Measurements from ENCODE around the gene RAB6D.
"Not testable (repeated sequence)": the region's sequence is repeated elsewhere in the genome, so short reads cannot be mapped to it uniquely, and the experiment has no call there.

Gene RAB6D

DNA sequence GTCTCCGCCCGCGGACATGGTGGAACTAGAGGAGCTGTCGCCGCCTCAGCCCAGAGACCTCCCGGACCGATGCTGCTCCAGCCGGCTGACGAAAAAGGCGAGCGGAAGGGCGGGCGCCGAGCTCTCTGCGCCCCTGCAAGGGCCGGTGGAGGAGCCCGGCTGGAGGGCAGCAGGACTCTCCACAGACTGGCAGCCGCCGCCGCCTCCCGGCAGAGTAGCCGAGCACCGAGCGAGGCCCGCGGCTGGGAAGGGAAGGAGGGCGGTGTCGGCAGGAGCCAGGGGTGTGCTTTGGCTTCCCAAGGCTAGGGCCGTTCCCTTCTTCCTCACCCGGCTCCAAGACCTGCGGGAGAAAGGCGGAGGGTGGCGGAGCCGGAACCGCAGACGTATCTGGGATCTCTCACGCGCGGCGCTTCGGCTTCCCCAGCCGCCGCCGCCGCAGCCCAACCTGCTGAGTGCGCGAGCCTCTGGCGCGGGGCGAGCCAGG, at the start of gene RAB6D:
RAB6D (minus strand) TSS at position 466 of the 484 bp plus-strand sequence; CDS start at position 18, 448 bp downstream.
- DNase-seq: not testable (repeated sequence)

DNA sequence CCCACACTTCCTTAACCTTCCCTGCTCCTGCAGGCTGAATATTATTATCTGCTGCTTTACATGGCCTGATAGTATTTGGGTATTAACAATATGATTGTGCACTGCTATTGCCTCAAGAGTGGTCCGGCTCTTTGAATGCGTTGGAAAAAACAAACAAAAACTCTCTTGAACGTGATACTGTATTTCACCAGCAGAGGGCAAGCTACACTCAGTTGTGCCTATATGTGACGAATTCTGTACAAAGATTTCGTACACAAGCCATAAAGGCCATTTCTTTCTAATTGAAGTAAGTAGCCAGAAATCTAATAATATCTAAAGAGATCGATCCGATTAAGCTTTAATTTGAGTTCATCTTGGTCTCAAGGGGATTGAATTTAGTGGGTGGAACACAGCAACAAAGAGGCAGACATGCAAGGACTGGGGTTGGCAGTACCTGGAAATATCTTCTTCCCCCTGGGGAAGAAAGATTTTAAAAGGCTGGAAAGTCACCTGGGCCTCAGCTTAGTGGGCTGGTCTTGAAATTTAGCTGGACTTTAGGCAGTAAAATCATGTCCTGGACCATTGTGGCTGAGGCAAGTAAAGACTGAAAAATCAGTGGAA, 49.3 kb upstream of the RAB6D start:
- DNase-seq: peak in 1 of 2 donors; percentile 18

DNA sequence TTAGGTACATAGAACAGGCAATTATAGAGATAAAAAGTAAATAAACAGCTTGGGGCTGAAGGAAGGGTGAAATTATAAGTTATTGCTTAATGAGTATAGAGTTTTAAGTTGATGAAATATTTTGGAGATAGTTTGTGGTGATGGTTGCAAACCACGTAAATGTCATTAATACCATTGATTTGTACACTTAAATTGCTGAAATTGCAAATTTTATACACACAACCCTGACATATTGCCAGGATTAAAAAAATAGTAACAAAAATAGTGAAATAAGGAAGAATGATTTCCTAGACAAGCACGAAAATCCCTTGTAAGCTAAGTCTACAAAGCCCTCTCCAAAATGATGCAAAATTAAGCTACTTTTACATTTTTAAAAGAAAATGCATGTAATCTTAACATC, 46.2 kb upstream of the RAB6D start:
- DNase-seq: no peak

DNA sequence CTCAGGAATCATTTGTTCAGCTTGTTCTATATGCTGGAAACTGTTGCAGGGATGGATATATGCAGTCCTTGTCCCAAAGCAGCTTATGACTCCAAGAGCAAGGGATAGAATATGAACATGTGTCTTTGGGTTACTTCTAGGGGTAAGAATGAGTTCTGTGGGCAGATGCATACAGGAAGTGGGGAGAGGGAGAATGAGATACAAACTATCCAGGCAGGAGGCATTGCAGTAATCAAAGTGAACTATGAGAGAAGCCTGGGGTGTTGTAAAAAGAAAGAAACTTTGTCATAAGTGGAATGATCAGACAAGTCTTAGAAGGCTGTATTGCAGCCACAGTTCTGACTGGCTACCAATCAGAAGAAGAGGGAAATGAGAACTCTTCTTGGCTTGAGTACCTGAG, 44.8 kb upstream of the RAB6D start:
- no peak for DNase-seq

DNA sequence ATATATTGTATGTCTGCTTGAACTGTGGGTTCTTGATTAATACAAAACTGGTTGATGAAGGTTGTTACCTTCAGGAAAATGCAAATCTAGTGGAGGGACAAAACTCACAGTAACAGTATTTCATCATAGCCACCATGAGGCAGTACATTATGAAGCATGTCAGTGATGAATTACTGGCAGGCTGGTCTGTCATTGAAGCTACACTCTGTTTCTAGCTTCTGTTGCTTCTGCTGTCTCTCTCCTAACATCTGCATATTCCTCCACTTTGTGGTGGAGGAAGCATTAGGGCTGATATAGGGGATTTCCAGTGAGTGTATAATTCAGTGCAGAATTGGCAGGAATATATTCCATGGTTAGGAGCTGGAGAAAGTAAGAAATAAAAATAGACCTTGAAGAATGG, 44.2 kb upstream of the RAB6D start:
- no peak for DNase-seq

DNA sequence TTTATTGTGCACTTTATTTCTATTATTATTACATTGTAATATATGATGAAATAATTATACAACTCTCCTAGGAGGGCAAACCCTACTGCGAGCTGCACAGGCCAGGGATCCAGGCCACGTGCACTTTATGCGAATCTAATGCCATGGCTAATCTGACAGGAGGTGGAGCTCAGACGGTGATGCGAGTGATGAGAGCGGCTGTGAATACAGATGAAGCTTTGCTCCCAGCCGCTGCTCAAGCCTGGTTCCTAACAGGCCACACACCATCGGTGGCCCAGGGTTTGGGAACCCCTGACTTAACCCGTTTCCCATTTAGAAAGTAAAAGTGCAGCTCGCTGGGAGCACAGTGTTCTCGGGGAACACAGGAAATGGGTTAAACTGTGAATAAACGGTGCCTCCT, 40.8 kb upstream of the RAB6D start:
- DNase-seq: no peak

DNA sequence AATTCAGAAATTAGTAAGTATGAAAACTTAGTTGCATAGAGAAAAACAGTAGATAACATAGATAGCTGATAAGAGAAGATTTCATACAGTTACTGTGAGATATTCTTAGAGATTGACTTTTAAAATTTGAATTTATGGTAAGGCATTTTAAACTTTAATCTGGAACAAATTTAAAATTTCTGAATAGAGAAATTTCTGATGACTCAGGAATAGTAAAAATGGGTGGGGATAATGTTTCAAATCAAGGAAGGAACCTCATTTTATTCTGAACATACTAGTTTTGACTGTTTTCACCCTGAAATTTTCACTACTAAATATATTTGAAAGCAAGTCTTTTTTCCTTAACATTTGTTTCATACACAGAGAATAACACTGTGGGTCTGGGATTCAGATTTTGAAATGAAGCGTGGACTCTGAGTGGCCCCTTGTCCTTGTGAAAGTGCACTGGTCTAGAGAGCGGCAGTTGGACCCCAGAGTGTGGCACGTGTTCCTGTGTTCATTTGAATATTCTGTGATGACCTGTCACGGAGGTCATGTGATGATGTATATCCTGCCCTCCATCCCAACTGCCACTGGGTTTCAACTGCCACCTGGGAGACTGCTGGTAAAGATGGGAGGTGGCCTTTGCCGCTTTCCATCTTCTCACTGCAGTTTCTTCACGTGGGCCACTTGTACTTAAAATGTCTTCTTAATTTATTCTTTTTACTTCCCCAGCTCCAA, 38.5 kb upstream of the RAB6D start:
- DNase-seq: no peak

DNA sequence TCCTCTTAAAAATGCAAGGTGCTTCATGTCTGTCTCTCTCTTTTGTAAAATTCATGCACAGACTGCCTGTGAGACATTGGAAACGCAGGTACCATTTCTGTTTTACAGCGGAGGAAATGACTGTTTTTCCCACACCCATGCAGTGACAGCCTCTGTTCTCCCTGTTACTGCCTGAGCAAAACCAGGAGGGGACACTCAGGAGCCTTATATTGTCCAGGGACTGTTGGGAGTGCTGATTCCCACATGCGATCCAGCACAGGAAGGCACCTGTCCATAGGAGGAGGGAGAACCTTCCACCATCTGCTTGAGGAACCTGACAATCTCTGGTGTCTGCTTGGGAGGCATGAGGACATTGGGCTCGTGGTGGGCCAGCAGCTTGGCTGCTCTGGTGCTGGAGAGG, 36.9 kb upstream of the RAB6D start:
- no peak for DNase-seq

DNA sequence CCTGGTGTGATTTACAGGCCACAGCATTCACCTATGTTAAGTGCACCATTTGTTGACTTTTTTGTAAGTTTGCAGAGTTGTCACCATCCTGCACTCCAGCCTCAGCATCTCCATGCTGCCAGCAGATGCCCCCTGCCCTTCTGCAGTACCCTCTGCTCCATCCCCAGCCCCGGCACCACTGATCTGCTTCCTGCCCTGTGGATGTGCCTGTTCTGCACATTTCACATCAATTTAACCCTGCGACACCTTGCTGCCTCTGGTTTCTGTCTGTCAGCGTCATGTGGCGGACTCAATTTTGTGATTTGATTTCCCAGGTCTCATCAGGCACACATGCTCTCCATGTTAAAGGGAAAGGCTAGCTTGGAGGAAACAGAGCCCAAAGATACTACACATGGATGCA, 36.5 kb upstream of the RAB6D start:
- not testable (repeated sequence) for DNase-seq

DNA sequence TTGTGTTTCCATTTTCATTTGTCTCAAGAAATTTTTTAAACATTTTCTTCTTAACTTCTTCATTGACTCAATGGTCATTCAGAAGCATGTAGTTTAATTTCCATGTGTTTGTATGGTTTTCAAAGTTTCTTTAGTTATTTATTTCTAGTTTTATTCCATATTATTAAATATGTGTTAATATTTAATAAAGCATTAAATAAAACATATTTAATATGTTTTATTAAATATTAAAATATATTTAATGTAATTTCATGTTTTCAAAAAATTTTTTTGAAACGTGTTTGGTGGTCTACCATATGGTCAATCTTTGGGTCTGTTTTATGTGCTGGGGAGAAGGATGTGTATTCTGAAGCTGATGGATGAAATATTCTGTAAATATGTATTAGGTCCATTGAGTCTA, 32.2 kb upstream of the RAB6D start:
- not testable (repeated sequence) for DNase-seq

DNA sequence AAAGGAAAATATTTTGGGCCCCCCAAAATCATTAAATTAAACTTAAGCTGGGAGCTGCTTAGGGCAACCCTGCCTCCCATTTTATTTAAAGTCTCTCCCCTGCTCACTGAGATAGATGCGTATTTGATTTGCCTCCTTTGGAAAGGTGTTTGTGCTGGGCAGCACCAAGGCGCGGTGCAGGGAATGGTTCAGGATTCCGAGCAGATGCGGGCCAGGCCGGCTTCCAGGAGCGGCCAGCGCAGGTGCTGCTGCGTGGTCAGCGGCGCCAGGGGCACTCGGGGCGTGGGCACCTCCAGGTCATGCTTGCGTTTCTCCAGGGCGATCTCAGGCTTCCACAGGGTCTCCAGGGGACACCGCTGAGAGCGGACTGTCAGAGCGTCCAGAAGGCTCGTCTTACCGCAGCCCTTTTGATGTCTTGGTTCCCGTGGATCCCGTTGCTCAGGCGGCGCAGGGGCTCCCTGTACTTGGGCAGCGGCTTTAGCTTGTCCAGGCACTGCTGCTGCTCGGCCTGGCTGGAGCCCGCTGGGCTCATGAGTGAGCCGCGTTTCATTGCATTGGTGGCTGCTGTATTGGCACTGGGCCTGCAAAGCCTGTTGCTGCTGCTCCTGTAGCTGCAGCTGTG, 31.2 kb upstream of the RAB6D start:
- not testable (repeated sequence) for DNase-seq

DNA sequence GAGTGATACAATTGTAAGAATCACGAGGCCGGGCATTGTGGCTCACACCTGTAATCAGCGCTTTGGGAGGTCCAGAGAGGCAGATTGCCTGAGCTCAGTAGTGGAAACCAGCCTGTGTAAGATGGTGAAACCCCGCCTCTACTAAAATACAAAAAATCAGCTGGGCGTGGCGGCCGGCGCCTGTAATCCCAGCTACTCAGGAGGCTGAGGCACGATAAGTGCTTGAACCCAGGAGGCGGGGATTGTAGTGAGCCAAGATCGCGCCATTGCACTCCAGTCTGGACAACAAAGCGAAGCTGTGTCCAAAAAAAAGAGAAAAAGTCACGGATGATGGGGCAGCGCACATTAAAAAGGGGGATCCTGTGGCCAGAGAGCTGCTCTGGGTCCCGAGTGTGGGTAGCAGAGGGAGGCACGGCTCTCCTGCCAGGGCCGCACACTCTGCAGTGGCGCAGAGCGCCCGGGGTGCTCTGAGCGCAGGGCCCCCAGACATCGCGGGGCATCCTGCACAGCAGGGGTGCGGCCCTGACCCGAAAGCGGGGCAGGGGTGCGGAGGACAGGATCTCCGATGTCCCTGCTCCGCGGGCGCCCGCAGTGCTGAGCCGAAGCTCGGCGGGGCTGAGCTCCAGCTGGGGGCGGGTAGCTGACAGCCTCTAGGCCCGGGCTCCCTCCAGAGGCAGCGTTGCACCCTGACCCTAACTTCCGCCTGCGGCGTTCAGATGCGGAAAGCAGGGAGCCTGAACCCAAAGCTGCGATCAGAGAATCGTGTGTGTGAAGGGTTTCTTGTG, 30.4 kb upstream of the RAB6D start:
- no peak for DNase-seq

DNA sequence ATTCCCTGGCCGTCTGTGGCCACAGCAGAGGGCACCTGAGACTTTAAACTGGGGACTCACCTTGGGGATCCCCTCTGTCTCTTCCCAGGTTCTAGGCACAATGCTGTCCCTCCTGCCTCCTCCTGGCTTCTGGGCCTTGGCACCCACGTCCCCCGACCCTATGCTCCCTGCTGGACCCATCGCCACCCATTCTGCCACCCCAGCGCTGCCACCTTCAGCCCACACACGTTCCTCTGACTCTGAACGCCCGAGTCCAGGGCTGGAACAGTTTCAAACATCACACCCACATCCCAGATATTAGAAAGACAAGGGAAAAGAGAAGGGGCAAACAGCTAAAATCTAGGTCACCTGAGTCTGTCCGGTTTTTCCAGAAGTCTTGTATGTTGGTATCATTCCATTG, 28.0 kb upstream of the RAB6D start:
- not testable (repeated sequence) for DNase-seq

DNA sequence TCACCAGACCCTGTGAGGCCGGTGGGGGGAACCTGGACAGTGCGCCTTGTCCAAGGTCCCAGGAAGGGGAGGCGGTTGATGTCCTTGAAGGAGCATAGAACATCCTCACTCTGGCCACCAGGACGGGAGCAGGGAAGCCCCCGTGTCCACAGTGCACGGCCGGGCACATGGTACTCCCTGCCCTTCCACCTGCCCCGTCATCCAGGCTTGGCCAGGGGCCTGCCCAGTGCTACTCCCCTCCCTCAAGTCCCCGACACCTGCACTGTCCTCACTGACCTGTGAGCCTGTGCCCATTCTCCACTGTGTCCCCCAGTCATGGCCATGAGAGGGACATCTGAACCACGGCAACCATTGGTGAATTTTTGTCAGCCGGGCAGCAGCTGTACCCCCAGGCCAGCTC, 27.5 kb upstream of the RAB6D start:
- not testable (repeated sequence) for DNase-seq

DNA sequence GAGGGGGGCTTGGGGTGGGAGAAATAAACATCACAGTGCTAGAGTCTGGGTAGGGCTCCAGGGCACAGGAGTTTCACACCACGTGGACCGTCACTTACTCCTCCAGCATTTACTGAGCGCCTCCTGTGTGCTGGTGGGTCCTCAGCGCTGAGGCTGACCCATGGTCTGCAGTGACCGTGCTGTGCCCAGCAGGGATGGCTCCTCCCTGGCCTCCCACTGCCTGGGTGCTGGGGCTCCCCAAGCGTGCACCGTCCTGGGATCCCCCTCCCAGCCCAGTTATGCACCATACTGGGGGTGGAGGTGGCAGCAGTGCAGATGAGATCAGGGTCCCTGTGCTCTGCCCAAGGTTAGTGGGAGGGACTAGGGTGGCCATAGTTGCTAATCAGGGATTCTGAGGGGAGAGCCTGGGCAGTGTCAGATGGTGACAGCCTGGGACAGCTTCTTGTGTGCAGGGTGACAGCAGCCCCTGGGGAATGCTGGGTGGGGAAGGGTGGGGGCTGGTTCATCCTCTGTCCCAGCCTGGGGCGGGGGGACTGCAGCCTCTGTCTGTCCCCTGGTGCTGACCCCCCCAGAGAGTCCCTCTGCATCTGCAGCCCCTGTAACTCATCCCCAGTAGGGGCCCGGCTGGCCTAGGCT, 26.6 kb upstream of the RAB6D start:
- DNase-seq: not testable (repeated sequence)

DNA sequence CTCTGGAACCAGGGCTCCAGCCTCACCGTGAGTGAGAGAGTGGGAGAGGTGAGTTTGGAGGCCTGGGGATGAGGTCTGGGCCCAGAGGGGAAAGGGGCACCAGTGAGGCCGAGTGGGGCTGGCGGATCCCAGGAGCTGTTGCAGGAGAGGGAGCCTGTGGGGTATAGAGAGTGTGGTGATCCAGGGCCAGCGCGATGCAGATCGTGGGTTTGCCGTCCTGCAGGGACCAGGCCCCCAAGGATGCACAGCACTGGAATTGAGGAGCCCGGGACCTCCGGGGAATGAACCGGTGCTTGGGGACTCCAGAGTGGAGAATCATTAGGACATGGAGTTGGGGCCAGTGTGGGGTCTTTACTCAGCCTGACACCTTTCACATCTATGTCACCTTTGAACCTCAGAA, 25.7 kb upstream of the RAB6D start:
- no peak for DNase-seq

DNA sequence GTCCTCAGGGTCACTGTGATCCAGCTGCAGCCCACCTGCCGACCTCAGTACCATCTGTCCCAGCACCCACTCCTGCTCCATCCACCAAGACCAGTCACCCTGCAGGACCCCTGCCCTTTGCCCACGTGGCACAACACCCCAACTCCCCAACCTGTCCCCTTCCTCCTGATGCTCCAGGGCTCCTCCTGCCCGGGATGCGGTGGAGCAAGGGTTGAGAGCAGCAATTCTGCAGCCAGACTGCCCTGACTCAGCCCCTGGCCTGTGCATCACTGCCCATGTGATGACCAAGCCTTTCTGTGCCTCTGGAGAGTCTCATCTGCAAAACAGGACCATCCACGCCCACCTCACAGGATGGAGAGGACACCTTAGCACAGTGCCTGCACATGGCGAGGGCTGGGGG, 24.9 kb upstream of the RAB6D start:
- DNase-seq: not testable (repeated sequence)

DNA sequence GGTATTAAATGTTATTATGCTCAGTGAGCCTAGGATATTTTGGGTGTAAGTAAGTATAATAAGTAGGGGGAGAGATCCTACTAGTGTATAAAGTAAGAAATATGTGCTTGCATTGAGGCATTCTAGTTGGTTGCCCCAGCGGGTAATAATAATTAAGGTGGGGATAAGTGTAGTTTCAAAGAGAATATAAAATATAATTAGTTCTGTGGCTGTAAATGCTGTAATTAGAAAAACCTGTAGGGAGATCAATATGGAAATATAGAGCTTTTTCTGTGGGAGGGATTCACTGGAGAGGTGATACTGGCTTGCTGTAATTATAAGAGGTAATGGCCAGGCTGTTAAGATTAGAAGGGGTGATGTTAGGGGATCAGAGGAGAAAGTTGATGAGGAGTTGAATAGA, 9.1 kb upstream of the RAB6D start:
- not testable (repeated sequence) for DNase-seq

DNA sequence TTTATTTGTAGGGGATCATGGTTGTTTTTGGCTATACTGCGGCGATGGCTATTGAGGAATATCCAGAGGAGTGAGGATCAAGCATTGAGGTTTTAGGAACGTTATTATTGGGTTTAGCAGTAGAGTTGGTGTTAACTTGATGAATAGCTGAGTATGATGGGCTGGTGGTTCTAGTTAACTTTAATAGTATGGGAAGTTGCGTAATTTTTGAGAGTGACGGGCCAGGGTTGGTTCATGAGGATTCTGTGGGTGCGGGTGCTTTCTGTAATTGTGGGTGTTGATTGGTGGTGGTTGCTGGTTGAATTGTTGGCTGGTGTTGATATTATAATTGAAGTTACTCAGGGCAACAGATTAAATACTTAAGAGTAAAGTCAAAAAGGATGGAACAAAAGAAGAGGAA, 6.0 kb upstream of the RAB6D start:
- DNase-seq: no peak

DNA sequence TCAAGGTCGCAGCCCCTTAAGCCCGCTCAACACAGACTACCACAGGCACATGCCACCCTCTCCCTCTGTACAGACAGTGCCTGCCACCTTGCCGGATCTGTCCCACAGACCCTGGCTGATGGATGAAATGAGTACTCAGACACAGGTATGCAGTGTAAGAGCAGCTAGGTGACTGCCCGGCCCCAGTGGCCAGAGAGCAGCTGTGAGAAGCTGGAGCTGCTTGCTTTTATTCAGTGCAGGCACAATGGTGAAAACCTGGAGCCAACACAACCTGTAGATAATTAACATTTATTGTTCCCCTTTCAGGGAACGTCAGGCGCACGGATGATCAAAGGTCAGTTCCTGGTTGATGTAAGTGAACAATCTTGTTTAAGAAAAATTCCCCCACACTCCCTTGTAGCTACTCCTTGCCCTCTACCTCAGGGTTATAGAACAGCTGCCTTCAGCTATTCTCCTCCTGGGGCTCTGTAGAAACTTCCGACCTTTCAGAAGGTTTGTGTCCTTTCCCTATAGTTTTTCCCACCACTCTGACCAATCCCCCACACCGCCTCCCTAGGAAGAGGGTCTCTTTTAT, 4.6 kb upstream of the RAB6D start:
- not testable (repeated sequence) for DNase-seq

DNA sequence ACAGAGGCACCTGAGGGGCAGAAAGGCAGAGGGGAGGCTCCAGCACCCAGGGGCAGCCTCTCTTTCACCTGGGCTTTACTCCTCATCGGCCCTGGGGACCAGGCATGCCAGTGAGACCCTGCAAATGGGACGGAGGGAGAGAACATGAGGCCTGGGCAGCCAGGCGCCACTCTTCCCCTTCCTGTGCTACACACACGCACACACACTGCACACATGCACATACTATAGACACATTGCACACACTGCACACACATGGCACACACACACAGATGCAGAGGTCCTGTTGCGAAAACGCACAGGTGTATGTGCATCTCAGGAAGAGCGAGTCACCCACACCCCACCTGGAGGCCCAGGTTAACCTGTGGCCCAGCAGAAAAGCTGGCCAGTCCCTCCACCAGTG, 3.4 kb upstream of the RAB6D start:
- DNase-seq: no peak

DNA sequence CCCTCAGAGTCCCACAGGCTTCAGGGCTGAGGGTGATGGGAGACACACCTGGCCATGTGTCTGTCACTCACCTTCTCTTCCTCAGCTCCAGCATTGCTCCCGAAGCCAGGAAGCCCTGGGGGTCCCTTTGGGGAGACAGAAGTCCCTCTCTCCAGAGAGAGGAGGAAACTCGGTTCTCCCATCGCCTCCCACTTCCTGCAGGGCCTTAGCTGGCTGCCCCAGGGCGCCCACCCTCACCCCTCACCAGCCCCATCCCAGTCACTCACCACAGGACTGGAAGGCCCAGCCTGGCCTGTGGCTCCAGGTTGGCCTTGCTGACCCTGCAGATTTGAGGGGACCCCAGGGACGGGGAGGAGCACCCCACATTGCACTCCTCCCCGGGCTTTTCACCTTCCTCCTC, 2.7 kb upstream of the RAB6D start:
- no peak for DNase-seq

DNA sequence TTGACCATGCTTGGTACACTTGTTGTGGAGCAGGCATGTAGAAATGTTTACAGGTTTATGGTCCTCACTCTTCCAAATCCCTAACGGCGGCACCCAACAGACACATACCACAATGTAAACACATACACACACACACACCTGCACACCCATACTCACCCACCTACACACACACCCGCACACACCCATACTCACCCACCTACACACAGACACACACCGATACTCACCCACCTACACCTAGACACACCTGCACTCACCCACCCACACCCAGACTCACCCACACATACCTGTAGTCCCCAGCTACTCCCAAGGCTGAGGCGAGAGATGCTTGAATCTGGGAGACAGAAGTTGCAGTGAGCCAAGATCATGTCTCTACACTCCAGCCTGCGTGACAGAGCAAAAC, 1.5 kb upstream of the RAB6D start:
- no peak for DNase-seq

All from activated CD4-positive, alpha-beta T cell treated with anti-CD3 and anti-CD28 coated beads for 4 hours (primary cell).